Activated B cell treated with CpG ODN at 0.5 μM for 24 hours (primary cell): ENCODE results near the gene DMRTC2. TPM values are rescaled to one million over a fixed set of nuclear protein-coding genes. Genes with fewer than 3 reads are reported as not detected.

Experiments used
- ATAC-seq: fragments of 200-7000 bp; cut with Tn5 transposase; one replicate; pipeline ENCODE4 v1.10.0; 2021; ENCODE audit warnings: low read depth, mild to moderate bottlenecking, moderate library complexity
- CTCF ChIA-PET: fragments of 350-600 bp; sonication (Branson Sonifier 250); formaldehyde crosslinking; loops from one replicate; lab custom pipeline; 2021; ENCODE audit warnings: antibody characterized with exemption; lab: Charles Lee
- POLR2A ChIA-PET: fragments of 350-600 bp; sonication (Branson Sonifier 250); formaldehyde crosslinking; loops from one replicate; lab custom pipeline; 2021; ENCODE audit warnings: antibody characterized with exemption; lab: Charles Lee
- DNase-seq: peaks from one replicate; pipeline ENCODE4 v3.0.0; 2022
- H3K27ac Mint-ChIP-seq: one replicate; pipeline ENCODE4 v1.8.0; 2020; ENCODE audit warnings: mixed read lengths
- H3K27me3 Mint-ChIP-seq: one replicate; pipeline ENCODE4 v1.8.0; 2021; ENCODE audit warnings: mixed read lengths
- H3K36me3 Mint-ChIP-seq: one replicate; pipeline ENCODE4 v1.8.0; 2021; ENCODE audit warnings: low read depth, mixed read lengths
- H3K4me1 Mint-ChIP-seq: one replicate; pipeline ENCODE4 v1.8.0; 2021; ENCODE audit warnings: mixed read lengths
- H3K4me3 Mint-ChIP-seq: one replicate; pipeline ENCODE4 v1.8.0; 2020; ENCODE audit warnings: mild to moderate bottlenecking, mixed read lengths
- H3K9me3 Mint-ChIP-seq: one replicate; pipeline ENCODE4 v1.8.0; 2020; ENCODE audit warnings: mixed read lengths
- intact Hi-C: fragments of 100-400 bp; cut with micrococcal nuclease; formaldehyde crosslinking; loops from one replicate; pipeline ENCODE4 v1.15.1; 2024
- total RNA-seq: library from RNA; stranded (reverse); gene quantifications from 2 replicates; pipeline ENCODE4 v1.2.3, GENCODE V29; 2022
- TF ChIP-seq, protein P1 (sequence below): fragments of 200-600 bp; IDR thresholded peaks from one replicate; pipeline ENCODE4 v1.8.0; 2022; ENCODE audit warnings: antibody characterized with exemption, mild to moderate bottlenecking

The DMRTC2 gene
- total RNA-seq, 1 donor from 2014 or later = not detected

DNA sequence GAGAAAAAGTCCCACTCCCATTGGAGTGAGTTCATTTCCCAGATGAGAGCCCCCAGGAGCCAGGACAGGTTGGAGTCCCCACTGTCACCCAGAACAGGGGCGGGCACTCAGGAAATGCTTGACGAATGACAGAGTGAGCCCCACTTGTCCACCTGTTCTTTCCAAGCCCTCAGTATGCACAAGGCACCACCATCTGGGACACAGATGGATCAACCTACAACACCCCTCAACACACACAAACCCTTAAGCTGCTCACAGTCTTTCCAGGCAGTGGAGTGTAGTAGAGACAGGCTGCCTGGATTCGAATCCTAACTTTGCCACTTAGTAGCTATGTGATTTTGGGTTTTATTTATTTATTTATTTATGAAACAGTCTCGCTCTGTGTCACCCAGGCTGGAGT is 46.1 kb downstream of the DMRTC2 start:
- intact Hi-C loops = no loop called here
- peaks cover 62% of the 10 kb centered on the region for H3K36me3 Mint-ChIP-seq
- peaks cover 47% of the 10 kb centered on the region for H3K4me1 Mint-ChIP-seq
- H3K27ac Mint-ChIP-seq = no peak overlapping the region
- no peaks in the 10 kb centered on the region for H3K27me3 Mint-ChIP-seq
- H3K9me3 Mint-ChIP-seq = no peaks in the 10 kb centered on the region
- no peak overlapping the region for H3K4me3 Mint-ChIP-seq
- ATAC-seq (no peak), DNase-seq (no peak)
- ChIA-PET CTCF (interaction anchor here (0.6 to 1.1 kb wide), 3 partner anchors 14 to 54 kb away, joined by 3 to 4 read pairs (median 3); partner anchors contain the start of gene CD79A), POLR2A (interaction anchor here (0.7 to 1.9 kb wide), 4 partner anchors 18 to 355 kb away, joined by 4 to 8 read pairs (median 4); no protein-coding TSS in a partner anchor)
- TF ChIP-seq, protein P1, sequence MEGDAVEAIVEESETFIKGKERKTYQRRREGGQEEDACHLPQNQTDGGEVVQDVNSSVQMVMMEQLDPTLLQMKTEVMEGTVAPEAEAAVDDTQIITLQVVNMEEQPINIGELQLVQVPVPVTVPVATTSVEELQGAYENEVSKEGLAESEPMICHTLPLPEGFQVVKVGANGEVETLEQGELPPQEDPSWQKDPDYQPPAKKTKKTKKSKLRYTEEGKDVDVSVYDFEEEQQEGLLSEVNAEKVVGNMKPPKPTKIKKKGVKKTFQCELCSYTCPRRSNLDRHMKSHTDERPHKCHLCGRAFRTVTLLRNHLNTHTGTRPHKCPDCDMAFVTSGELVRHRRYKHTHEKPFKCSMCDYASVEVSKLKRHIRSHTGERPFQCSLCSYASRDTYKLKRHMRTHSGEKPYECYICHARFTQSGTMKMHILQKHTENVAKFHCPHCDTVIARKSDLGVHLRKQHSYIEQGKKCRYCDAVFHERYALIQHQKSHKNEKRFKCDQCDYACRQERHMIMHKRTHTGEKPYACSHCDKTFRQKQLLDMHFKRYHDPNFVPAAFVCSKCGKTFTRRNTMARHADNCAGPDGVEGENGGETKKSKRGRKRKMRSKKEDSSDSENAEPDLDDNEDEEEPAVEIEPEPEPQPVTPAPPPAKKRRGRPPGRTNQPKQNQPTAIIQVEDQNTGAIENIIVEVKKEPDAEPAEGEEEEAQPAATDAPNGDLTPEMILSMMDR = no peak

DNA sequence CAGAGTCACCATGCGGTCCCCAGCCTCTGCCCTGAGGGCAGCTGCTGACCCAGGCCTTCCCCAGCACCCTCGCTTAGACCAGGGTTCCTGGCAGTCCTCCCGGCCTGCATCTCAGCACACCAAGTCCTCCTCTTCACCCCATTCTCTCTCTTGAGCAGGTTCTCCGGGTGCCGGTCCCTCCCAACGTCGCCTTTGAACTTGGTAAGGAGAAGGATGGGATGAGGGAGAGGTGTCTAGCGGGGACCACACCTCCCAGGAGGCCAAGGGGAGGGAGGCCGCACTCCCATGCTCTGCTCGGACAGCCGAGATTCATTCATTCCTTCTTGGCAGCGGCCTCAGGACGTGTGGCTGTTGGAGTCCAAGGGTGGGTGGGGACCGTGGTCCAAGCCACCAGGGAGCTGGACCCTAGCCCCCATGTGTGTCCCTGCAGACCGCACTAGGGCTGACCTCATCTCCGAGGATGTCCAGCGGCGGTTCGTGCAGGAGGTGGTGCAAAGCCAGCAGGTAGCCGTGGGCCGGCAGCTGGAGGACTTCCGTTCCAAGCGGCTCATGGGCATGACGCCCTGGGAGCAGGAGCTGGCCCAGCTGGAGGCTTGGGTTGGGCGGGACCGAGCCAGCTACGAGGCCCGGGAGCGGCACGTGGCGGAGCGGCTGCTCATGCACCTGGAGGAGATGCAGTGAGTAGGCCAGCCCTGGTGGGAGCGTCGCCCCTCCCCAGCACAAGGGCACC is 47.5 kb downstream of the DMRTC2 start:
- no peaks in the 10 kb centered on the region for H3K27me3 Mint-ChIP-seq
- H3K4me3 Mint-ChIP-seq = no peak overlapping the region
- H3K9me3 Mint-ChIP-seq = no peaks in the 10 kb centered on the region
- ChIA-PET CTCF (interaction anchor here (1.0 kb wide), 1 partner anchor 19 kb away, joined by 3 read pairs; no protein-coding TSS in a partner anchor), POLR2A (interaction anchor here (0.5 to 1.9 kb wide), 2 partner anchors 8 to 20 kb away, joined by 3 to 8 read pairs; no protein-coding TSS in a partner anchor)
- H3K27ac Mint-ChIP-seq = no peak overlapping the region
- TF ChIP-seq, protein P1 = no peak
- no peak for DNase-seq
- no peak for ATAC-seq
- intact Hi-C loops = no loop called here
- peaks cover 61% of the 10 kb centered on the region for H3K36me3 Mint-ChIP-seq
- peaks cover 33% of the 10 kb centered on the region for H3K4me1 Mint-ChIP-seq

DNA sequence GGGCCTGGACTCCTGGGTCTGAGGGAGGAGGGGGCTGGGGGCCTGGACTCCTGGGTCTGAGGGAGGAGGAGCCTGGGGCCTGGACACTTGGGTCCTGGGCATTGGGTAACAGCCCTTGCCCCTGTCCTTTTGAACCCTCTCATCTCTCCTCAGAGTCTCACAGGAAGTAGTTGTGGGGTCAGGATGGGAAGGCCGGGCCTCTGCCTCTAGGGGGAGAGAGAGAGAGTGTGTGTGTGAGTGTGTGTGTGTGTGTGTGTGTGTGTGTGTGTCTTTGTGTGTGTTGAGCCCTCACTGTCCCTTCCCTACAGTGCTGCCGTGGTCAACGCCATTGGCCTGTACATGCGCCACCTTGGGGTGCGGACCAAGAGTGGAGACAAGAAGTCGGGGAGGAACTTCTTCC is 49.1 kb downstream of the DMRTC2 start:
- TF ChIP-seq, protein P1 = no peak
- Mint-ChIP-seq H3K36me3 (peaks cover 70% of the 10 kb centered on the region), H3K9me3 (no peaks in the 10 kb centered on the region), H3K27me3 (no peaks in the 10 kb centered on the region), H3K4me1 (peaks cover 19% of the 10 kb centered on the region), H3K27ac (peak overlapping the region; percentile 18), H3K4me3 (no peak overlapping the region)
- ATAC-seq = no peak
- no peak for DNase-seq
- ChIA-PET CTCF (interaction anchor here (0.9 kb wide), 1 partner anchor 21 kb away, joined by 3 read pairs; no protein-coding TSS in a partner anchor), POLR2A (no interaction called here)
- intact Hi-C loops = no loop called here

DNA sequence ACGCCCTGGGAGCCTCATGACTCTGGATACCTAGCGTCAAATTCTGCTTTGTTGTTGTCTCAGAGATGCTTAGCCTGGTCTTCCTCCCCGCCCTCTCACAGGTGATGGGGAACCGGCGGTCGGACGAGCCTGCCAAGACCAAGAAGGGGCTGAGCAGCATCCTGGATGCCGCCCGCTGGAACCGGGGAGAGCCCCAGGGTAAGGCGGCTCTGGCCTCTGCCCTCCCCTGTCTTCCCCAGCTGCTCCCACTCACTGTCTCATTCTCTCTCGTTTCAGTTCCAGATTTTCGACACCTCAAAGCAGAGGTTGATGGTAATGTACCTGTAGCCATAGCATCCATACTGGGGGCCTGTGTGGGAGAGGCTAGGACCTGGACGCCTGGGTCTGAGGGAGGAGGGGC is 49.5 kb downstream of the DMRTC2 start:
- no peaks in the 10 kb centered on the region for H3K9me3 Mint-ChIP-seq
- no peak overlapping the region for H3K4me3 Mint-ChIP-seq
- H3K27ac Mint-ChIP-seq = no peak overlapping the region
- H3K4me1 Mint-ChIP-seq = peaks cover 18% of the 10 kb centered on the region
- POLR2A ChIA-PET = no interaction called here
- TF ChIP-seq, protein P1 = no peak
- no peak for DNase-seq
- H3K36me3 Mint-ChIP-seq = peaks cover 70% of the 10 kb centered on the region
- H3K27me3 Mint-ChIP-seq = no peaks in the 10 kb centered on the region
- CTCF ChIA-PET = interaction anchor here (0.9 kb wide), 1 partner anchor 21 kb away, joined by 3 read pairs; no protein-coding TSS in a partner anchor
- no peak for ATAC-seq
- intact Hi-C loops = no loop called here
